T-helper 2 cell treated with Interferon-gamma antibody and Interleukin-4, amounts not matched to agents 5 μg/mL and 100 μg/mL, for 36 hours (primary cell): ENCODE results near the gene KCNMB3.

ENCODE experiments used
- DNase-seq: peaks from one replicate; pipeline ENCODE4 v3.0.0; 2021; ENCODE audit warnings: low spot score
- H3K27ac Mint-ChIP-seq: one replicate; pipeline ENCODE4 v1.8.0; 2021; ENCODE audit warnings: mild to moderate bottlenecking, mixed read lengths
- H3K27me3 Mint-ChIP-seq: one replicate; pipeline ENCODE4 v1.8.0; 2021; ENCODE audit warnings: low read depth, mixed read lengths
- H3K36me3 Mint-ChIP-seq: one replicate; pipeline ENCODE4 v1.8.0; 2021; ENCODE audit warnings: low read depth, mixed read lengths
- H3K4me1 Mint-ChIP-seq: one replicate; pipeline ENCODE4 v1.8.0; 2021; ENCODE audit warnings: low read depth, mixed read lengths
- H3K4me3 Mint-ChIP-seq: one replicate; pipeline ENCODE4 v1.8.0; 2022; ENCODE audit warnings: mild to moderate bottlenecking, moderate library complexity, mixed read lengths
- H3K9me3 Mint-ChIP-seq: one replicate; pipeline ENCODE4 v1.8.0; 2021; ENCODE audit warnings: mixed read lengths

KCNMB3 gene

GRCh38 chr3:179250803-179251476 lies at the start of gene KCNMB3:
Gene KCNMB3 (minus strand): TSS chr3:179251114. CDS start chr3:179250990, 124 bp downstream.
- Mint-ChIP-seq H3K36me3 (peaks cover 1% of the 10 kb centered on the region), H3K27me3 (peaks cover 6% of the 10 kb centered on the region), H3K4me3 (no peak within 1 kb of the TSS), H3K9me3 (no peaks in the 10 kb centered on the region), H3K27ac (no peak within 1 kb of the TSS), H3K4me1 (no peaks in the 10 kb centered on the region)
- no peak for DNase-seq

GRCh38 chr3:179299999-179300613 lies 49.2 kb upstream of the KCNMB3 start:
- no peak for DNase-seq
- H3K4me1 Mint-ChIP-seq, result peaks cover 1% of the 10 kb centered on the region
- H3K36me3 Mint-ChIP-seq, result no peaks in the 10 kb centered on the region
- no peak overlapping the region for H3K4me3 Mint-ChIP-seq
- H3K9me3 Mint-ChIP-seq, result peaks cover 8% of the 10 kb centered on the region
- H3K27me3 Mint-ChIP-seq, result peaks cover 10% of the 10 kb centered on the region
- H3K27ac Mint-ChIP-seq, result no peak overlapping the region

- no peak for DNase-seq
- H3K4me1 Mint-ChIP-seq, result peaks cover 1% of the 10 kb centered on the region
- H3K36me3 Mint-ChIP-seq, result no peaks in the 10 kb centered on the region
- H3K9me3 Mint-ChIP-seq, result peaks cover 8% of the 10 kb centered on the region
- no peak overlapping the region for H3K27ac Mint-ChIP-seq
- peaks cover 10% of the 10 kb centered on the region for H3K27me3 Mint-ChIP-seq
- no peak overlapping the region for H3K4me3 Mint-ChIP-seq
Observed at GRCh38 chr3:179299316-179299715, 48.4 kb upstream of the KCNMB3 start.

- Mint-ChIP-seq H3K9me3 (peaks cover 8% of the 10 kb centered on the region), H3K4me3 (no peak overlapping the region), H3K27ac (no peak overlapping the region), H3K36me3 (no peaks in the 10 kb centered on the region), H3K27me3 (peaks cover 12% of the 10 kb centered on the region), H3K4me1 (peaks cover 1% of the 10 kb centered on the region)
- DNase-seq, result no peak
Observed at GRCh38 chr3:179297971-179298725, 47.2 kb upstream of the KCNMB3 start.

GRCh38 chr3:179292450-179292849 lies 41.5 kb upstream of the KCNMB3 start:
- DNase-seq, result no peak
- Mint-ChIP-seq H3K4me1 (no peaks in the 10 kb centered on the region), H3K36me3 (no peaks in the 10 kb centered on the region), H3K27me3 (peaks cover 23% of the 10 kb centered on the region), H3K27ac (no peak overlapping the region), H3K9me3 (no peaks in the 10 kb centered on the region), H3K4me3 (no peak overlapping the region)

- no peak overlapping the region for H3K4me3 Mint-ChIP-seq
- H3K9me3 Mint-ChIP-seq, result no peaks in the 10 kb centered on the region
- H3K27ac Mint-ChIP-seq, result no peak overlapping the region
- peaks cover 25% of the 10 kb centered on the region for H3K27me3 Mint-ChIP-seq
- no peak for DNase-seq
- no peaks in the 10 kb centered on the region for H3K36me3 Mint-ChIP-seq
- H3K4me1 Mint-ChIP-seq, result no peaks in the 10 kb centered on the region
Observed at GRCh38 chr3:179289295-179289694, 38.4 kb upstream of the KCNMB3 start.

GRCh38 chr3:179288845-179289244 lies 37.9 kb upstream of the KCNMB3 start:
- Mint-ChIP-seq H3K36me3 (no peaks in the 10 kb centered on the region), H3K4me1 (no peaks in the 10 kb centered on the region), H3K27me3 (peaks cover 28% of the 10 kb centered on the region), H3K9me3 (no peaks in the 10 kb centered on the region), H3K27ac (no peak overlapping the region), H3K4me3 (no peak overlapping the region)
- no peak for DNase-seq

GRCh38 chr3:179286331-179286730 lies 35.4 kb upstream of the KCNMB3 start:
- no peaks in the 10 kb centered on the region for H3K9me3 Mint-ChIP-seq
- peaks cover 31% of the 10 kb centered on the region for H3K27me3 Mint-ChIP-seq
- H3K4me1 Mint-ChIP-seq, result no peaks in the 10 kb centered on the region
- no peak overlapping the region for H3K27ac Mint-ChIP-seq
- DNase-seq, result no peak
- H3K4me3 Mint-ChIP-seq, result no peak overlapping the region
- no peaks in the 10 kb centered on the region for H3K36me3 Mint-ChIP-seq

- no peak overlapping the region for H3K4me3 Mint-ChIP-seq
- H3K9me3 Mint-ChIP-seq, result no peaks in the 10 kb centered on the region
- peaks cover 32% of the 10 kb centered on the region for H3K27me3 Mint-ChIP-seq
- H3K27ac Mint-ChIP-seq, result no peak overlapping the region
- DNase-seq, result no peak
- H3K36me3 Mint-ChIP-seq, result no peaks in the 10 kb centered on the region
- H3K4me1 Mint-ChIP-seq, result no peaks in the 10 kb centered on the region
Observed at GRCh38 chr3:179281825-179282224, 30.9 kb upstream of the KCNMB3 start.

GRCh38 chr3:179279837-179280236 lies 28.9 kb upstream of the KCNMB3 start:
- Mint-ChIP-seq H3K9me3 (no peaks in the 10 kb centered on the region), H3K36me3 (no peaks in the 10 kb centered on the region), H3K4me3 (no peak overlapping the region), H3K27me3 (peaks cover 33% of the 10 kb centered on the region), H3K27ac (no peak overlapping the region), H3K4me1 (no peaks in the 10 kb centered on the region)
- DNase-seq, result no peak

- Mint-ChIP-seq H3K4me1 (no peaks in the 10 kb centered on the region), H3K27ac (no peak overlapping the region), H3K9me3 (no peaks in the 10 kb centered on the region), H3K27me3 (peaks cover 31% of the 10 kb centered on the region), H3K4me3 (no peak overlapping the region), H3K36me3 (no peaks in the 10 kb centered on the region)
- no peak for DNase-seq
Observed at GRCh38 chr3:179278932-179279693, 28.2 kb upstream of the KCNMB3 start.

- no peaks in the 10 kb centered on the region for H3K4me1 Mint-ChIP-seq
- no peak overlapping the region for H3K4me3 Mint-ChIP-seq
- H3K36me3 Mint-ChIP-seq, result no peaks in the 10 kb centered on the region
- no peak for DNase-seq
- H3K27ac Mint-ChIP-seq, result no peak overlapping the region
- H3K9me3 Mint-ChIP-seq, result no peaks in the 10 kb centered on the region
- peaks cover 22% of the 10 kb centered on the region for H3K27me3 Mint-ChIP-seq
Observed at GRCh38 chr3:179278151-179278550, 27.2 kb upstream of the KCNMB3 start.

GRCh38 chr3:179276743-179277142 lies 25.8 kb upstream of the KCNMB3 start:
- Mint-ChIP-seq H3K27ac (no peak overlapping the region), H3K27me3 (peaks cover 13% of the 10 kb centered on the region), H3K36me3 (no peaks in the 10 kb centered on the region), H3K4me1 (no peaks in the 10 kb centered on the region), H3K9me3 (no peaks in the 10 kb centered on the region), H3K4me3 (no peak overlapping the region)
- no peak for DNase-seq

- no peak overlapping the region for H3K27ac Mint-ChIP-seq
- no peaks in the 10 kb centered on the region for H3K9me3 Mint-ChIP-seq
- H3K36me3 Mint-ChIP-seq, result no peaks in the 10 kb centered on the region
- H3K27me3 Mint-ChIP-seq, result peaks cover 13% of the 10 kb centered on the region
- no peak for DNase-seq
- H3K4me1 Mint-ChIP-seq, result no peaks in the 10 kb centered on the region
- H3K4me3 Mint-ChIP-seq, result no peak overlapping the region
Observed at GRCh38 chr3:179276001-179276400, 25.1 kb upstream of the KCNMB3 start.
